GM23248 (cell line): ENCODE measurements around the gene ABCB9.

Source experiments
- EZH2 ChIP-seq: fragments of 200-600 bp; sonication (generic); IDR thresholded peaks from 2 replicates; pipeline ENCODE4 v1.6.1; 2018; ENCODE audit warnings: antibody characterized with exemption, mild to moderate bottlenecking; ENCODE audit not compliant: insufficient read depth, poor library complexity, severe bottlenecking
- EZH2phosphoT487 ChIP-seq: fragments of 200-600 bp; sonication (generic); IDR thresholded peaks from 2 replicates; pipeline ENCODE4 v1.6.1; 2018; ENCODE audit warnings: antibody characterized with exemption, moderate library complexity, mild to moderate bottlenecking, low read depth; ENCODE audit not compliant: insufficient read depth

GRCh38 chr12:122990561-122990960 lies 24.3 kb upstream of the ABCB9 start:
- TF ChIP-seq EZH2phosphoT487 = no peak
- no peak for TF ChIP-seq EZH2
